ENCODE data around the gene FBXL17.

Gene FBXL17

GRCh38 chr5:107867266-107867665 is 514.6 kb downstream of the FBXL17 start:
- Histone ChIP-seq H3K79me2 (ENCODE audit: insufficient read depth, low read length) (no peaks in the 10 kb centered on the region), H3K9me2 (replicated peaks; ENCODE audit: insufficient read depth, low read length) (no peaks in the 10 kb centered on the region), H3K9ac (ENCODE audit: low read length) (no peak overlapping the region), H3K4me2 (ENCODE audit: low read depth, low read length, poor library complexity, severe bottlenecking) (no peak overlapping the region), H3K36me3 (ENCODE audit: low read length) (no peaks in the 10 kb centered on the region), H3K4me3 (ENCODE audit: insufficient read depth, low read length, poor library complexity, severe bottlenecking) (no peak overlapping the region), H4K20me1 (ENCODE audit: low read depth, low read length) (no peaks in the 10 kb centered on the region), H3K27ac (ENCODE audit: low read depth, low read length) (no peak overlapping the region), H3K9me3 (ENCODE audit: insufficient read depth, low read length) (no peaks in the 10 kb centered on the region), H2AFZ (ENCODE audit: low read depth, low read length, severe bottlenecking) (no peak overlapping the region), H3K27me3 (ENCODE audit: low read length) (no peaks in the 10 kb centered on the region), H3F3A (ENCODE audit: insufficient read depth) (no peaks in the 10 kb centered on the region)
- TF ChIP-seq CTCF (IDR thresholded peaks at IDR 0.05; ENCODE audit: insufficient read depth, low read length, poor library complexity, severe bottlenecking) = no peak
- no peak for TF ChIP-seq EZH2phosphoT487 (conservative IDR thresholded peaks at IDR 0.05; ENCODE audit: low read length)

- H3K4me3 ChIP-seq (ENCODE audit: insufficient read depth, low read length, poor library complexity, severe bottlenecking) = no peak overlapping the region
- H4K20me1 ChIP-seq (ENCODE audit: low read depth, low read length) = no peaks in the 10 kb centered on the region
- no peaks in the 10 kb centered on the region for H3K9me3 ChIP-seq (ENCODE audit: insufficient read depth, low read length)
- H3K4me2 ChIP-seq (ENCODE audit: low read depth, low read length, poor library complexity, severe bottlenecking) = no peak overlapping the region
- H3K9me2 ChIP-seq (replicated peaks; ENCODE audit: insufficient read depth, low read length) = no peaks in the 10 kb centered on the region
- TF ChIP-seq EZH2phosphoT487 (conservative IDR thresholded peaks at IDR 0.05; ENCODE audit: low read length) = no peak
- no peak for TF ChIP-seq CTCF (IDR thresholded peaks at IDR 0.05; ENCODE audit: insufficient read depth, low read length, poor library complexity, severe bottlenecking)
- no peaks in the 10 kb centered on the region for H3F3A ChIP-seq (ENCODE audit: insufficient read depth)
- H3K9ac ChIP-seq (ENCODE audit: low read length) = no peak overlapping the region
- no peak overlapping the region for H3K27ac ChIP-seq (ENCODE audit: low read depth, low read length)
- H2AFZ ChIP-seq (ENCODE audit: low read depth, low read length, severe bottlenecking) = no peak overlapping the region
- H3K79me2 ChIP-seq (ENCODE audit: insufficient read depth, low read length) = no peaks in the 10 kb centered on the region
- H3K36me3 ChIP-seq (ENCODE audit: low read length) = no peaks in the 10 kb centered on the region
- H3K27me3 ChIP-seq (ENCODE audit: low read length) = no peaks in the 10 kb centered on the region
Measured at GRCh38 chr5:107864793-107865192, 517.1 kb downstream of the FBXL17 start.

GRCh38 chr5:107863125-107863524 is 518.8 kb downstream of the FBXL17 start:
- no peak overlapping the region for H3K27ac ChIP-seq (ENCODE audit: low read depth, low read length)
- no peak overlapping the region for H3K9ac ChIP-seq (ENCODE audit: low read length)

More at GRCh38 chr5:107863125-107863524, 518.8 kb downstream of the FBXL17 start:
- TF ChIP-seq EZH2phosphoT487 (conservative IDR thresholded peaks at IDR 0.05; ENCODE audit: low read length) = no peak
- TF ChIP-seq CTCF (IDR thresholded peaks at IDR 0.05; ENCODE audit: insufficient read depth, low read length, poor library complexity, severe bottlenecking) = no peak
- no peak overlapping the region for H3K4me3 ChIP-seq (ENCODE audit: insufficient read depth, low read length, poor library complexity, severe bottlenecking)
- H3K9me2 ChIP-seq (replicated peaks; ENCODE audit: insufficient read depth, low read length) = no peaks in the 10 kb centered on the region
- H2AFZ ChIP-seq (ENCODE audit: low read depth, low read length, severe bottlenecking) = no peak overlapping the region
- H3F3A ChIP-seq (ENCODE audit: insufficient read depth) = no peaks in the 10 kb centered on the region
- no peaks in the 10 kb centered on the region for H3K36me3 ChIP-seq (ENCODE audit: low read length)
- no peak overlapping the region for H3K4me2 ChIP-seq (ENCODE audit: low read depth, low read length, poor library complexity, severe bottlenecking)
- no peaks in the 10 kb centered on the region for H4K20me1 ChIP-seq (ENCODE audit: low read depth, low read length)
- no peaks in the 10 kb centered on the region for H3K9me3 ChIP-seq (ENCODE audit: insufficient read depth, low read length)
- H3K79me2 ChIP-seq (ENCODE audit: insufficient read depth, low read length) = no peaks in the 10 kb centered on the region
- no peaks in the 10 kb centered on the region for H3K27me3 ChIP-seq (ENCODE audit: low read length)

All from SU-DHL-6 (cell line).